NB4 (cell line): ENCODE data around the gene LY6G6F.

ENCODE experiments used
- POLR2A ChIP-seq: IDR thresholded peaks from 2 replicates; pipeline ENCODE4 v1.6.1; 2011; ENCODE audit warnings: mild to moderate bottlenecking; ENCODE audit not compliant: insufficient read length; ENCODE audit errors: extremely low read depth
- TF ChIP-seq, protein P1 (sequence below): IDR thresholded peaks from one replicate; pipeline ENCODE4 v1.5.1; 2012; ENCODE audit warnings: low read depth, low read length

DNA sequence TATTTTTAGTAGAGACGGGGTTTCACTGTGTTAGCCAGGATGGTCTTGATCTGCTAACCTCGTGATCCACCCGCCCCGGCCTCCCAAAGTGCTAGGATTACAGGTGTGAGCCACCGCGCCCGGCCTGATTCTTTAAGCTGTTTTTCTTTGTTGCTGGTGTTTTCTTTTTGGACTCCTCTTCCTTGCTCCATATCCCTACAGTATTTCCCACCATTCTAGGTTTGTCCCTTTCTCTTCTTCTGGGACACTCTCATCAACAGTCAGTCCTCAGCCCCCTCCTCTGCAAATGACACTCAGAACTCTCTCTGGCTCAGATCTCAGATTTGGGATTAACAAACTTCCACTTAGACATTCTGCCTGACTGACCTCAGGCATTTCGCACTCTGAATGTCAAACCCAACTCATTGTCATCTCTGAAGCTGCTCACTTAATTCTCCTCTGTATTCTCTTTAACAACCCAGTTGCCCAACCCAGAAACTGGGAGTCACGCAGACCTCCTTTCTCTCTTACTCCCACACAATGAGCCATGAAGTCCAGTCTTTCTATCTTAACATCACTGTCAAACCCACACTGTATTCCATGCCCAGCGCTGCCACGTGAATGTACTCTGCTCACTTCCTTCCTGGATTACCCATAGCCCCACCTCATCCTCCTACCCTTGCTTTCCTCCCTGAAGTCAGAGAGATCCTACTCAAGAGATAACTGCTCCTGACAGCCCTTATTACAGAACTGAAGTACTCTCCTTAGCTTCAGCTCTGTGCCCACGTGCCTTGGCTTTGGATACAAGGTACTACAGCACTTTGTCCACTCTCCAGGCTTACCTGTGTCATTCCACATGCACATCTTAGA lies 19.1 kb downstream of the LY6G6F start:
- no peak for TF ChIP-seq POLR2A
- TF ChIP-seq, protein P1, sequence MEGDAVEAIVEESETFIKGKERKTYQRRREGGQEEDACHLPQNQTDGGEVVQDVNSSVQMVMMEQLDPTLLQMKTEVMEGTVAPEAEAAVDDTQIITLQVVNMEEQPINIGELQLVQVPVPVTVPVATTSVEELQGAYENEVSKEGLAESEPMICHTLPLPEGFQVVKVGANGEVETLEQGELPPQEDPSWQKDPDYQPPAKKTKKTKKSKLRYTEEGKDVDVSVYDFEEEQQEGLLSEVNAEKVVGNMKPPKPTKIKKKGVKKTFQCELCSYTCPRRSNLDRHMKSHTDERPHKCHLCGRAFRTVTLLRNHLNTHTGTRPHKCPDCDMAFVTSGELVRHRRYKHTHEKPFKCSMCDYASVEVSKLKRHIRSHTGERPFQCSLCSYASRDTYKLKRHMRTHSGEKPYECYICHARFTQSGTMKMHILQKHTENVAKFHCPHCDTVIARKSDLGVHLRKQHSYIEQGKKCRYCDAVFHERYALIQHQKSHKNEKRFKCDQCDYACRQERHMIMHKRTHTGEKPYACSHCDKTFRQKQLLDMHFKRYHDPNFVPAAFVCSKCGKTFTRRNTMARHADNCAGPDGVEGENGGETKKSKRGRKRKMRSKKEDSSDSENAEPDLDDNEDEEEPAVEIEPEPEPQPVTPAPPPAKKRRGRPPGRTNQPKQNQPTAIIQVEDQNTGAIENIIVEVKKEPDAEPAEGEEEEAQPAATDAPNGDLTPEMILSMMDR = no peak
